Keratinocyte (primary cell): ENCODE results near the gene RRP8. TPM values are rescaled to one million over a fixed set of nuclear protein-coding genes. Genes with fewer than 3 reads are reported as not detected.

ENCODE experiments used
- DNase-seq: peaks from one replicate; pipeline ENCODE4 v3.0.0-alpha.2; 2011; ENCODE audit warnings: low read depth, missing footprints, low spot score
- FAIRE-seq: peaks from 2 replicates; lab custom pipeline; 2011; peaks lifted over from hg19 to GRCh38; lab: Jason Lieb, UNC
- H2AFZ ChIP-seq: 2 replicates; pipeline ENCODE4 v1.6.0; 2012; ENCODE audit warnings: low read length, control low read depth, inconsistent platforms; ENCODE audit not compliant: control insufficient read depth
- H3K27ac ChIP-seq: 2 replicates; pipeline ENCODE4 v1.5.1; 2011; ENCODE audit warnings: low read length; ENCODE audit not compliant: control insufficient read depth, insufficient read depth
- H3K27me3 ChIP-seq: 3 replicates; pipeline ENCODE4 v1.6.0; 2011; ENCODE audit warnings: low read length; ENCODE audit not compliant: control insufficient read depth, insufficient read depth; ENCODE audit errors: extremely low read depth
- H3K36me3 ChIP-seq, 2 experiments: 2 replicates in 1 of 2; 3 replicates in 1 of 2; pipeline ENCODE4 v1.5.1; 2011; ENCODE audit warnings: low read length in 2 of 2, mild to moderate bottlenecking in 1 of 2; ENCODE audit not compliant: control insufficient read depth in 2 of 2, insufficient read depth in 2 of 2; ENCODE audit errors: extremely low read depth in 1 of 2
- H3K4me1 ChIP-seq: 3 replicates; pipeline ENCODE4 v1.5.1; 2011; ENCODE audit warnings: low read length; ENCODE audit not compliant: control insufficient read depth, insufficient read depth; ENCODE audit errors: extremely low read depth
- H3K4me2 ChIP-seq: 3 replicates; pipeline ENCODE4 v1.6.0; 2011; ENCODE audit warnings: low read depth, low read length; ENCODE audit not compliant: control insufficient read depth, insufficient read depth; ENCODE audit errors: extremely low read depth
- H3K4me3 ChIP-seq, 3 experiments: fragments of 200-600 bp in 1 of 3; sonication (generic) in 1 of 3; 2 replicates in 2 of 3; 3 replicates in 1 of 3; pipeline ENCODE4 v1.5.1; 2011 to 2016; ENCODE audit warnings: low read length in 3 of 3, mild to moderate bottlenecking in 3 of 3, control low read depth in 2 of 3, inconsistent platforms in 1 of 3, low read depth in 1 of 3, mixed read lengths in 1 of 3, mixed run types in 1 of 3, moderate library complexity in 1 of 3; ENCODE audit not compliant: control insufficient read depth in 2 of 3, insufficient read depth in 2 of 3; ENCODE audit errors: extremely low read depth in 1 of 3
- H3K79me2 ChIP-seq: 2 replicates; pipeline ENCODE4 v1.6.0; 2012; ENCODE audit warnings: low read length; ENCODE audit not compliant: control insufficient read depth, insufficient read depth
- H3K9ac ChIP-seq: 3 replicates; pipeline ENCODE4 v1.6.0; 2011; ENCODE audit warnings: low read length; ENCODE audit not compliant: control insufficient read depth, insufficient read depth; ENCODE audit errors: extremely low read depth
- H3K9me1 ChIP-seq: 3 replicates; pipeline ENCODE4 v1.6.0; 2011; ENCODE audit warnings: low read length; ENCODE audit not compliant: control insufficient read depth, insufficient read depth; ENCODE audit errors: extremely low read depth
- H3K9me3 ChIP-seq: 2 replicates; pipeline ENCODE4 v1.5.1; 2012; ENCODE audit warnings: low read depth, low read length; ENCODE audit not compliant: control insufficient read depth
- H4K20me1 ChIP-seq: 3 replicates; pipeline ENCODE4 v1.6.0; 2011; ENCODE audit warnings: low read length; ENCODE audit not compliant: control insufficient read depth, insufficient read depth; ENCODE audit errors: extremely low read depth
- EZH2 ChIP-seq: IDR thresholded peaks from one replicate; pipeline ENCODE4 v1.6.1; 2012; ENCODE audit warnings: inconsistent platforms, mild to moderate bottlenecking, low read length, moderate library complexity
- dilution Hi-C: fragments of 300-500 bp; cut with MboI; formaldehyde crosslinking; loops from one replicate; pipeline ENCODE4 v1.7.0; 2020; ENCODE audit warnings: low sequenced_read_pairs; ENCODE audit not compliant: extremely low pct_ligation_motif_present
- polyA plus RNA-seq, 5 experiments: library from polyadenylated mRNA; depleted of rRNA in 3 of 5; stranded (reverse) in 3 of 5; stranded (forward) in 1 of 5; unstranded in 1 of 5; fragments of >200 nt; gene quantifications; 1 replicate in 1 of 5; 2 replicates in 3 of 5; 3 replicates in 1 of 5; pipeline versions ENCODE4 v1.2.1 to v1.2.3, GENCODE V29; 2011 to 2012; ENCODE audit warnings: missing spikeins in 2 of 5, low read depth in 1 of 5, low replicate concordance in 1 of 5
- TF ChIP-seq, protein P1 (sequence below), 3 experiments: IDR thresholded peaks in 1 of 3; conservative IDR thresholded peaks in 1 of 3; optimal IDR thresholded peaks in 1 of 3; 2 replicates in 2 of 3; 3 replicates in 1 of 3; pipeline versions ENCODE3 to v1.5.1; 2011; ENCODE audit warnings: low read length in 3 of 3, mild to moderate bottlenecking in 3 of 3, moderate library complexity in 2 of 3, control low read depth in 1 of 3, inconsistent platforms in 1 of 3; ENCODE audit not compliant: insufficient read depth in 2 of 3; ENCODE audit errors: extremely low read depth in 1 of 3

RRP8 gene
- polyA plus RNA-seq, 1 donor (not counting 4 experiments of a cell fraction or from before 2014, with no cell fraction given): 15.0 TPM

DNA sequence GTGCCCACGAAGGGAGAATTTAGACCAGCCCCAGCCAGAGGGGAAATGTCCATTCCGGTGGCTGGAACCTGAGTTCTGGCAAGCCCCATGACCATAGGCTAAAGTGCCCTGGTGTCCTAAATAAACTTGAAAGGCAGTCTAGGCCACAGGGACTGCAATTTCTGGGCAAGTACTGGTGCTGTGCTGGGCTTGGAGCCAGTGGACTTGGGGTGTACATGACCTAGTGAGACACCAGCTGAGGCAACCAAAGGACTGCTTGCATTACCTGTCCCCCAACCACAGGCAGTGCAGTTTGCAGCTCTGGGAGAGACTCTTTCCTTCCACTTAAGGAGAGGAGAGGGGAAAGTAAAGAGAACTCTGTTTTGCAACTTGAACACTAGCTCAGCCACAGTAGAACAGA is 23.7 kb downstream of the RRP8 start:
- dilution Hi-C loops: no loop called here
- Histone ChIP-seq H3K9me3 (peaks cover 3% of the 10 kb centered on the region), H3K27me3 (no peaks in the 10 kb centered on the region), H2AFZ (no peak overlapping the region), H3K9me1 (no peaks in the 10 kb centered on the region), H3K27ac (no peak overlapping the region), H4K20me1 (no peaks in the 10 kb centered on the region), H3K4me2 (no peak overlapping the region), H3K79me2 (no peaks in the 10 kb centered on the region), H3K4me1 (no peaks in the 10 kb centered on the region), H3K4me3 (no peak overlapping the region), H3K9ac (no peak overlapping the region), H3K36me3 (no peaks in the 10 kb centered on the region)
- TF ChIP-seq, protein P1, sequence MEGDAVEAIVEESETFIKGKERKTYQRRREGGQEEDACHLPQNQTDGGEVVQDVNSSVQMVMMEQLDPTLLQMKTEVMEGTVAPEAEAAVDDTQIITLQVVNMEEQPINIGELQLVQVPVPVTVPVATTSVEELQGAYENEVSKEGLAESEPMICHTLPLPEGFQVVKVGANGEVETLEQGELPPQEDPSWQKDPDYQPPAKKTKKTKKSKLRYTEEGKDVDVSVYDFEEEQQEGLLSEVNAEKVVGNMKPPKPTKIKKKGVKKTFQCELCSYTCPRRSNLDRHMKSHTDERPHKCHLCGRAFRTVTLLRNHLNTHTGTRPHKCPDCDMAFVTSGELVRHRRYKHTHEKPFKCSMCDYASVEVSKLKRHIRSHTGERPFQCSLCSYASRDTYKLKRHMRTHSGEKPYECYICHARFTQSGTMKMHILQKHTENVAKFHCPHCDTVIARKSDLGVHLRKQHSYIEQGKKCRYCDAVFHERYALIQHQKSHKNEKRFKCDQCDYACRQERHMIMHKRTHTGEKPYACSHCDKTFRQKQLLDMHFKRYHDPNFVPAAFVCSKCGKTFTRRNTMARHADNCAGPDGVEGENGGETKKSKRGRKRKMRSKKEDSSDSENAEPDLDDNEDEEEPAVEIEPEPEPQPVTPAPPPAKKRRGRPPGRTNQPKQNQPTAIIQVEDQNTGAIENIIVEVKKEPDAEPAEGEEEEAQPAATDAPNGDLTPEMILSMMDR (optimal IDR thresholded peaks at IDR 0.05 in 1 of 3, IDR thresholded peaks at IDR 0.05 in 1 of 3, conservative IDR thresholded peaks at IDR 0.05 in 1 of 3; ENCODE audit: extremely low read depth in 1 of 3, insufficient read depth in 2 of 3, low read length in 3 of 3): no peak
- no peak for TF ChIP-seq EZH2
- DNase-seq: no peak
- no peak for FAIRE-seq

DNA sequence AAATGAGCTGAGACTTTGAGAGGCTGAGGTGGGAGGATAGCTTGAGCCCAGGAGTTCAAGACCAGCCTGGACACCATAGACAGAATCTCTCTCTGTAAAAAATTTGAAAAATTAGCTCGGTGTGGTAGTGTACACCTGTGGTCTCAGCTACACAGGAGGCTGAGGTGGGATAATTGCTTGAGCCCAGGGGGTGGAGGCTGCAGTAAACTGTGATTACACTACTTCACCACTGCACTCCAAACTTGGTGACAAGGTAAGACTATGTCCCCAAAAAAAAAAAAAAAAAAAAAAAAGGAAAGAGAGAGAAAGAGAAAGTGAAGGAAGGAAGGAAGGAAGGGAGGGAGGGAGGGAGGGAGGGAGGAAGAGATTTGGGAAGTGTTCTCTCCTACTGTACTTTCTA is 25.3 kb downstream of the RRP8 start:
- H4K20me1 ChIP-seq: no peaks in the 10 kb centered on the region
- H3K9me3 ChIP-seq: no peaks in the 10 kb centered on the region
- H3K36me3 ChIP-seq: no peaks in the 10 kb centered on the region
- no peaks in the 10 kb centered on the region for H3K9me1 ChIP-seq
- DNase-seq (no peak), FAIRE-seq (no peak)
- H3K27ac ChIP-seq: no peak overlapping the region
- dilution Hi-C loops: no loop called here
- no peak overlapping the region for H3K4me2 ChIP-seq
- H3K4me1 ChIP-seq: no peaks in the 10 kb centered on the region
- no peak for TF ChIP-seq EZH2
- TF ChIP-seq, protein P1 (optimal IDR thresholded peaks at IDR 0.05 in 1 of 3, IDR thresholded peaks at IDR 0.05 in 1 of 3, conservative IDR thresholded peaks at IDR 0.05 in 1 of 3; ENCODE audit: extremely low read depth in 1 of 3, insufficient read depth in 2 of 3, low read length in 3 of 3): no peak
- H3K4me3 ChIP-seq: no peak overlapping the region
- no peaks in the 10 kb centered on the region for H3K27me3 ChIP-seq
- H3K9ac ChIP-seq: no peak overlapping the region
- no peaks in the 10 kb centered on the region for H3K79me2 ChIP-seq
- no peak overlapping the region for H2AFZ ChIP-seq
